Measurements from ENCODE around the gene MYO5A. TPM values are rescaled to one million over a fixed set of nuclear protein-coding genes. Genes with fewer than 3 reads are reported as not detected.
A peak's percentile ranks its signal among the peaks of the same experiment; 100 is the strongest.
"Not testable (repeated sequence)": the region's sequence is repeated elsewhere in the genome, so short reads cannot be mapped to it uniquely, and the experiment has no call there.

MYO5A gene
- total and polyA plus RNA-seq, 3 donors from 2014 or later: 11.7 to 35.5 (median 24.3) TPM

DNA sequence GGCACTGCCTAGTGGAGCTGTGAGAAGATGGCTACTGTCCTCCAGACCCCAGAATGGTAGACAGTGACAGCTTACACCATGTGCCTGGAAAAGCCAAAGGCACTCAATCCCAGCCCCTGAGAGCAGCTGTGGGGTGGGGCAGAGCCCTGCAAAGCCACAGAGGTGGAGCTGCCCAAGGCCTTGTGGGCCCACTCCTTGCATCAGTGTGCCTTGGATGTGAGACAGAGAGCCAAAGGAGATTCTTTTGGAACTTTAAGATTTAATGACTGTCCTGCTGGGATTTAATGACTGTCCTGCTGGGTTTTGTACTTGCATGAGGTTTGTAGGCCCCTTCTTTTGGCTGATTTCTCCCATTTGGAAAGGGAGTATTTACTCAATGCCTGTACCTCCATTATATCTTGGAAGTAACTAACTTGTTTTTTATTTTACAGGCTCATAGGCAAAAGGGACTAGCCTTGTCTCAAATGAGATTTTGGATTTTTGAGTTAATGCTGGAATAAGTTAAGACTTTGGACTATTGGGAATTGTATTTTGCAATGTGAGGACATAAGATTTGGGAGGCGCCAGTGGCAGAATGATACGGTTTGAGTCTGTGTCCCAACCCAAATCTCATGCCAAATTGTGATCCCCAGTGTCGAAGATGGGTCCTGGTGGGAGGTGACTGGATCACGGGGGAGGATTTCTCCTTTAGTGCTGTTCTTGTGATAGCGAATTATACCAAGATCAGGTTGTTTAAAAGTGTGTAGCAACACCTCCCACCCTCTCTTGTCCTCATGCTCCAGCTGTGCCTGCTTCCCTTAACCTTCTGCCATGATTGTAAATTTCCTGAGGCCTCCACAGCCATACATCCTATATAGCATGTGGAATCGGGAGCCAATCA, 80.4 kb downstream of the MYO5A start:
- Histone ChIP-seq H3K36me3 (ENCODE audit: low read depth, missing control alignments) (no peaks in the 10 kb centered on the region), H3K4me3 (no peak overlapping the region), H3K27ac (no peak overlapping the region), H3K9me3 (no peaks in the 10 kb centered on the region), H3K27me3 (no peaks in the 10 kb centered on the region), H3K4me1 (no peaks in the 10 kb centered on the region)
- TF ChIP-seq, protein P1, sequence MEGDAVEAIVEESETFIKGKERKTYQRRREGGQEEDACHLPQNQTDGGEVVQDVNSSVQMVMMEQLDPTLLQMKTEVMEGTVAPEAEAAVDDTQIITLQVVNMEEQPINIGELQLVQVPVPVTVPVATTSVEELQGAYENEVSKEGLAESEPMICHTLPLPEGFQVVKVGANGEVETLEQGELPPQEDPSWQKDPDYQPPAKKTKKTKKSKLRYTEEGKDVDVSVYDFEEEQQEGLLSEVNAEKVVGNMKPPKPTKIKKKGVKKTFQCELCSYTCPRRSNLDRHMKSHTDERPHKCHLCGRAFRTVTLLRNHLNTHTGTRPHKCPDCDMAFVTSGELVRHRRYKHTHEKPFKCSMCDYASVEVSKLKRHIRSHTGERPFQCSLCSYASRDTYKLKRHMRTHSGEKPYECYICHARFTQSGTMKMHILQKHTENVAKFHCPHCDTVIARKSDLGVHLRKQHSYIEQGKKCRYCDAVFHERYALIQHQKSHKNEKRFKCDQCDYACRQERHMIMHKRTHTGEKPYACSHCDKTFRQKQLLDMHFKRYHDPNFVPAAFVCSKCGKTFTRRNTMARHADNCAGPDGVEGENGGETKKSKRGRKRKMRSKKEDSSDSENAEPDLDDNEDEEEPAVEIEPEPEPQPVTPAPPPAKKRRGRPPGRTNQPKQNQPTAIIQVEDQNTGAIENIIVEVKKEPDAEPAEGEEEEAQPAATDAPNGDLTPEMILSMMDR (IDR thresholded peaks at IDR 0.05): no peak
- no peak for TF ChIP-seq POLR2A (IDR thresholded peaks at IDR 0.05)
- no peak for DNase-seq
- WGBS, 2 donors: 80 to 83% methylated on average over 6 of the region's 6 CpGs
- intact Hi-C loops (cut with DNase I; ENCODE audit: low total_unique reads): no loop called here

DNA sequence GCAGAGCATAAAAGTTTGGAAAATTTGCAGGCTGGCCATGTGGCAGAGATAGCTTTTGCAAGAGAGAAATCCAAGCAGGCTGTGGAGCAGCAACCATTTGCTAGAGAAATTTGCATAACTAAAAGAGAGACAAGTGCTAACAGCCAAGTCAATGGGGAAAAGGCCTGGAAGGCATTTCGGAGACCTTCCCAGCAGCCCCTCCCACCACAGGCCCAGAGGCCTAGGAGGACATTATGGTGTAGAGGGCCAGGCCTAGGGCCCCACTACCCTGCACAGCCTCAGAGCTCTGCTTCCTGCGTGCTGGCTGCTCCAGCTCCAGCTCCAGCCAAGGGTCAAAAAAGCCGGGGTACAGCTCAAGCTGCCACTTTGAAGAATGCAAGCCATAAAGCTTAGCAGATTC, 82.7 kb downstream of the MYO5A start:
- 96 to 100% methylated on average over 3 of the region's 3 CpGs for WGBS, 2 donors
- Histone ChIP-seq H3K36me3 (ENCODE audit: low read depth, missing control alignments) (no peaks in the 10 kb centered on the region), H3K27me3 (no peaks in the 10 kb centered on the region), H3K9me3 (no peaks in the 10 kb centered on the region), H3K4me1 (no peaks in the 10 kb centered on the region), H3K27ac (no peak overlapping the region), H3K4me3 (no peak overlapping the region)
- intact Hi-C loops (cut with DNase I; ENCODE audit: low total_unique reads): no loop called here
- no peak for TF ChIP-seq POLR2A (IDR thresholded peaks at IDR 0.05)
- TF ChIP-seq, protein P1 (IDR thresholded peaks at IDR 0.05): no peak
- DNase-seq: no peak

DNA sequence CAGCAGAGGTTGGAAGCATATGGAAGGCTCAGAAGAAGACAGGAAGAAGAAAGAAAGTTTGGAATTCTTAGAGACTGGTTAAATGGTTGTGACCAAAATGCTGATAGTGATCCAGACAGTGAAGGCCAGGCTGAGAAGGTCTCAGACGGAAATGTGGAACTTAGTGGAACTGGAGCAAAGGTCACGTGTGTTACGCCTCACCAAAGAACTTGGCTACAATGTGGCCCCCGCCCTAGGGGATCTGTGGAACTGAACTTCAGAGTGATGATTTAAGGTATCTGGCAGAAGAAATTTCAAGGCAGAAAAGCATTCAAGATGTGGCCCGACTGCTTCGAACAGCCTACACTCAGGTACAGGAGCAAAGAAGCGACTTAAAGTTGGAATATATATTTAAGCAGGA, 83.1 kb downstream of the MYO5A start:
- no peaks in the 10 kb centered on the region for H3K27me3 ChIP-seq
- intact Hi-C loops (cut with DNase I; ENCODE audit: low total_unique reads): no loop called here
- no peak overlapping the region for H3K27ac ChIP-seq
- no peaks in the 10 kb centered on the region for H3K36me3 ChIP-seq (ENCODE audit: low read depth, missing control alignments)
- WGBS, 2 donors: 62 to 65% methylated on average over 7 of the region's 7 CpGs
- peak; percentile 20 for DNase-seq
- TF ChIP-seq, protein P1 (IDR thresholded peaks at IDR 0.05): no peak
- no peak for TF ChIP-seq POLR2A (IDR thresholded peaks at IDR 0.05)
- no peaks in the 10 kb centered on the region for H3K9me3 ChIP-seq
- H3K4me3 ChIP-seq: no peak overlapping the region
- no peaks in the 10 kb centered on the region for H3K4me1 ChIP-seq

DNA sequence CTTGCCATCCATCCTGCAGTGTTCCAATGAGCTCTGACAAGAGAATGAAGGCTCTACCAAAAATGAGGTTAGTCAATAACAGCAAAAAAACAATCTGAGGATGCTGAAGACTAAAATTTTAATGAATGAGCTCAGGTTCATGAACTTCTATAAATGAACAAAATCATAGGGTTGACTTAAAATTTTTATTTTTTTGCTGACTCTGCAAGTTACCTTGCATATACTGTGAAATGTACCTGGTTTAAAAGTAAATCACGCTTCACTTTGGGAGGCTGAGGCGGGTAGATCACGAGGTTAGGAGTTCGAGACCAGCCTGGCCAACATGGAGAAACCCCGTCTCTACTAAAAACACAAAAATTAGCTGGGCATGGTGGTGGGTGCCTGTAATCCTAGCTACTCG, 85.5 kb downstream of the MYO5A start:
- H3K27me3 ChIP-seq; H3K27ac ChIP-seq; H3K9me3 ChIP-seq; H3K36me3 ChIP-seq (ENCODE audit: low read depth, missing control alignments); DNase-seq; H3K4me3 ChIP-seq; intact Hi-C loops (cut with DNase I; ENCODE audit: low total_unique reads); H3K4me1 ChIP-seq: not testable (repeated sequence)
- 97% methylated on average over 6 of the region's 6 CpGs for WGBS, 2 donors

DNA sequence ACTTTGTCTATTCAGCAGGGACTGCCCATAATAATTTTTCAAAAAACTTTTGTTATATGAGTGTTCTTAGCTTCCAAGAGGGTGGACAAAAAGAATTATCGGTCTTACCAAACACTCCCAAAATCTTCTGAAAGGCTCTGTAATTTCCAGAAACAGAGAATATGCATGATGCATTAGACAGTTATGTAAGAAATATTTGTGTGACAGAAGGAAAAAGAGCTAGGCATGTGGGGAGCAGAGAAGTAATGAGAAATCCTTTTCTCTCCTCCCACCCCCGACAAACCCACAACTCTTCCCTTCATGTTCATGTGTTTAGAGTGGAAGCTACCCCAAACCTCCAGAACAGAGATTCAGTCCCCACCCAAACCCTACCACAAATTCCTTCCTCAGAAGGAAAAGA, 86.8 kb downstream of the MYO5A start:
- Histone ChIP-seq H3K4me1 (no peaks in the 10 kb centered on the region), H3K27ac (no peak overlapping the region), H3K9me3 (no peaks in the 10 kb centered on the region), H3K4me3 (no peak overlapping the region), H3K27me3 (no peaks in the 10 kb centered on the region), H3K36me3 (ENCODE audit: low read depth, missing control alignments) (no peaks in the 10 kb centered on the region)
- WGBS, 2 donors: 96 to 97% methylated on average over 2 of the region's 2 CpGs
- intact Hi-C loops (cut with DNase I; ENCODE audit: low total_unique reads): no loop called here
- no peak for DNase-seq
- TF ChIP-seq POLR2A (IDR thresholded peaks at IDR 0.05): no peak
- TF ChIP-seq, protein P1 (IDR thresholded peaks at IDR 0.05): no peak
